GM04504 (cell line): Measurements from ENCODE around the gene SLC22A7.

Source experiments
- DNase-seq: peaks from one replicate; pipeline ENCODE4 v3.0.0-alpha.2; 2012; ENCODE audit warnings: low read depth

SLC22A7 gene

GRCh38 chr6:43265564-43265963, 32.5 kb upstream of the SLC22A7 start:
- DNase-seq: no peak

DNA sequence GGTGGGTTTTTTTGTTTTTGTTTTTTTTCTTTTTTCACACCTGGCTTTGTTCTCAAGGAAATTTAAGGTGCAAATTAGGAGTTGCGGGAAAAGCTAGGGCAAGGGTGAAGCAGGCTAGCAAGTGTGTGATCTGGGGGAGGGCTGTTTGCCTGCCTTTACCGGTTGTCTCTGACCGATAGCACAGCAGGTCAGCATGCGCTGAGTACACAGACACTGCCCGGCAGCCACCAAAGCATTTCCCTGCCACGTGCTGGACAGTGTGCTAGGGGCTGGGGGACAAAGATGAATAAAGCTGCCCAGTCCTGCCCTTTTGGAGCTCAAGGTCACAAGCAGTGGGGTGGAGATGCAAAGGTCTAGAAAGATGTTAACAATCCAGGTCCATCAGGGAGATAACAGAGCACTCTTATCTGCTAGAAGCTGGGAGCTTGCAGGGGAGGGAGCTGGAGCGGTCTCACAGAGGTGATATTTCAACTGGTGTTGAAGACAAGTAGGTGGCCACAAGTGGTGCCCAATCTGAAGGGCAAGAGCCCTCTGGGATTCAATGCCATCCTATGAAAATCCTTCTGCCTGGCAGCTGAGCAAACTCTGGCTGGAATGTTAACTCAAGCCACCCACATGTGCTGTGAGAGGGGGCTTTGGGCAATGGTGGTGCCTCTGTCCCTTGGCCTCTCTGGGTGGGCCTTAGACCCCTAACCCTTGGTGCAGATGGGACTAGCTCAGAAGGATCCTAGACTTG, 30.3 kb upstream of the SLC22A7 start:
- DNase-seq: no peak

GRCh38 chr6:43268355-43268700, 29.7 kb upstream of the SLC22A7 start:
- no peak for DNase-seq

GRCh38 chr6:43268782-43269272, 29.2 kb upstream of the SLC22A7 start:
- DNase-seq: no peak

DNA sequence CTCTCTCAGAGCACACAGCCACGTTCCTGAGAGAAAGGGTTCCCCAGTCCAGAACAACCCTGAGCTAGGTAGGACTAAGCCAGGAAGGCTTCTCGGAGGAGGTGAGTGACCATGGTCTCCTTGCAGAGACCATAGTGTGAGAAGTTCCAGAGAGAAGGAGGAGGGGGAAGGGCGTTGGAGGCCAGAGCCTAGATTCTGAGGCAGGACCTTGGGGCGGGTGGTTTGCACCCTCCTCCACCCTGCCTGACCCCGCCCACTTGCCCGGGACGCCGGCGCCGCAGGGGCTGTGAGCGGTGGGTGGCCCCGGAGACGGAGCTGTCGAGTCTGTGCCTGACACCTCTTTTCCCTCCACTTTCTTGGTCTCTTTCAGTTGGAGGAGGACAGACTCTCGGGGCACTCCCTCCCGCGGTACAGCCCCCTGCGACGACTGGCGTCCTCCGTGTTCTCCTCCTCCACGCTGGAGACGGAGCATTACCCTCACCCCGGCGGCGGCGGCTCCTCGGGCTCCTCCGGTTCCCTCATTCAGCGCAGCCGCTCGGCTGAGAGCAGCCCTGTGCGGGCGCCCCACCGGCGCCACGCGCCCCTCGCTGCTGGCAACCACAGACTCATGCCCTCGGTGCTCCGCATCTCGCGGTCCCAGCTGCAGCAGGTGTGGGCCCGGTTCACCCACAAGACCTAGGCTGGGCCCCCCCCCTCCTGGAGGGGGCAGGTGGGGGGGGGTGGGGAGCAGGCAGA, 28.6 kb upstream of the SLC22A7 start:
- no peak for DNase-seq

DNA sequence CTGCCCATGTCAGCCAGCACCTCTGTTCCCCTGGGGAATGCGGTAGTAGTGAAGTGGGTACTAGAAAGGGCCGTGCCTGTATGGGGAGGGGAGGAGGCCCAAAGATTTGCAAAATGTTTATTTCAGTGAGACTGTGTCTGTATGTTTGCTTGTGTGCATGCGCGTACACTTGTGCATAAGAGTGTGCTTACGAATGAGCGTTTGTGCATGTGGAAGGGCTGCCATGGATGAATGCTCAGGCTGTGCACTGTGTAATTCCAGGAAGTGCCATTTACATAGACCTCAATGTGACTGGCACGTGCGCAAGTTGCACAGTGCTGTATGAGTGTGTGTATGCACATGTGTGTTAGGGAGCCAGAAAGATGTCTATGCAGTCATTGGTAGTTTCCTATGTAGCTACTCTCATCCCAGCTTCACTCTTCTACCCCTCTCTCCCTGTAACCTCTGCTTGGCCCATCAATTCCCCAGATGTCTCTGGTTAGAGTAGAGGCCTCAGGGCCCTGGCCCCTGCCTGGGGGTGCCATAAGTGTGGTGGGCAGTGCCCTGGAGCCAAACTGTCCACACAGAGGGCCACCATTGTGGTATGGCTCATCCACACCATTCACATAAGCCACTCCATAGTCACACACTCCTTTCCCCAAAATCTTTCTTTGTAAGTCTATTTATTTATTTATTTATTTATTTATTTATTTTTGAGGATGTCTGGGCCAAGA, 26.8 kb upstream of the SLC22A7 start:
- no peak for DNase-seq

DNA sequence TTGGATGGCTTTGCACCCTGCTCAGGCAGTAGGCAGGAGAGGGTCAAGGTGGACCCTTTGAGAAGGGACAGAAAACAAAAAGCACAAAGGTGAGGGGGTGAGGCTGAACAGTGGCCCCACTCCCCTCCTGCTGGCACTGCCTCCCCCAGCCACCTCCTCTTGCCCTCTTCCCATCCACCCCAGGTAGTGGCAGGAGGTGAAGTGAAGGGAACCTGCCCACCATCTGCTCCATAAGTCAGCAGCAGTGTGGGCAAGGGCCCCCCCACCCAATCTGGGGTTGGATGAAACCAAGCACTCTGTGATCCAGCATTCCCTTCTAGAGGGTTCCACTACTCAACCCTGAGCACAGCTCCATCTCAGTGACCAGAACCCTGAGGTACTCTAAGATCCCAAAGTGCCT, 26.1 kb upstream of the SLC22A7 start:
- DNase-seq: no peak

- no peak for DNase-seq
Observed at GRCh38 chr6:43273707-43274106, 24.4 kb upstream of the SLC22A7 start.

DNA sequence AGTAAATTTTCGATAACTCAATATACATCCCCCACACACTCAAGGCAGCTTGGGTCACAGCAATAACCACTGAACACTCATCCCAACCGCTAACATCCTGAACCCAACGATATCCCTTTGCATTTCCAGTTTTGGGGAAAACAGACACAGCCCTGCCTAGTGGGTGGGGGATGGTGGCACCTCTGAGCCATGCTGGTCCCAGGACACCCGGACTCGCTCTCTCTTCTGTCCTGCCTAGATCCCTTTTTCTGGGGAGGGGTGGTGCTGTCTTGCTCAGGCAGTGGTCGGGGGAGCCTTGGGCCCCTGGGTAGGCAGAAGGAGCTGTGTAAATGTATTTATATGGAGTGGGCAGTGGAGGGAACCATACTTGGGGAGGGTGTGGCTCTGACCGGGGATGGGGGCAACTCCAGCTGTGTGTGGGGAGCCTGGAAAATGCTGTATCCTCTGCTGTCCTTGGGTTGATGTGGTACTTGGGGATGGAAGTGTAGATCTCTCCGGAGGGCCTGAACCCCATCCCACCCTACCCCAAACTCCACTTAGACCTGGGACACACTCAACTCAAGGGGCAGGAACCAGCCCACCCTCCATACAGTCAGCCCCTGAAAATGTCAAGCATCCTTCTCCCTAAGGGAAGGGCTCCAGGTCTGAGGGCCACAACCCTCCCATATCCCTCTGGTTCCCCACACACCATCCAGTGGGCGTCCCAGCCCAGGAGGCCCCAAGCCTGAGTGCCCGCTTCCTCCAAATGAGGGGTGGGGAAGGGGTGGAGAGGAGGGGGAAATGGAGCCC, 23.7 kb upstream of the SLC22A7 start:
- no peak for DNase-seq

DNA sequence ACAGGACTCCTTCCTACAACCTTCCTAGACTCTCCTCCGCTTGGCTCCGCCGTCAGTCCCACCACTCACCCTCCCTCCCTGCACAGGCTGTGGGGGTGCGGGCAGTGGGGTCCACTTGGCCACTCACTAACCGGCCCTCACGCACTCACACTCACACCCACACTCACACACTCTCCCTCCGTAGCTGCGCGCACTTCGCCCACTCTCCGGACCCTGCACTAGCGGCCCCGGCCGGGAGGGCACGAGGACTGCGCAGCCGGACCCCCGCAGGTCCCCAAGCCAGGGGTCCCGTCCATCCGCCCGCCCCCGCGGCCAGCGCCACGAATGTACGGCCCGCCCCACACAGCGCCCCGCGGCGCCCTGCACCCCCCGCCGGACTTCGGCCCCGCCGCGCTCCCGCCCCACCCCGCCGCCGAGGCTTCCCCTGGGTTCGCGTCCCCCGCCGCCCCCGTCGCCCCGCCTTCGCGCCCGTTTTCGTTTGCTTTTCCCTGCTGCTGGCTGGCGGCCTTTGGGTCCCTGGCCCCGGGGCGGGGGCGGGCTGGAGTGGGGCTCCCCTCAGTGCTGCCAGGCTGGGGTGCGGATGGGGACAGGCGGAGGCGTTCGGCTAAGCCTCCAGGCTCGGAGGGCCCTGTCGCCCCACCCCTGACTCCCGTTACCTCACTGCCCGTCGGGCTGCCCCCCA, 23.0 kb upstream of the SLC22A7 start:
- DNase-seq: no peak

DNA sequence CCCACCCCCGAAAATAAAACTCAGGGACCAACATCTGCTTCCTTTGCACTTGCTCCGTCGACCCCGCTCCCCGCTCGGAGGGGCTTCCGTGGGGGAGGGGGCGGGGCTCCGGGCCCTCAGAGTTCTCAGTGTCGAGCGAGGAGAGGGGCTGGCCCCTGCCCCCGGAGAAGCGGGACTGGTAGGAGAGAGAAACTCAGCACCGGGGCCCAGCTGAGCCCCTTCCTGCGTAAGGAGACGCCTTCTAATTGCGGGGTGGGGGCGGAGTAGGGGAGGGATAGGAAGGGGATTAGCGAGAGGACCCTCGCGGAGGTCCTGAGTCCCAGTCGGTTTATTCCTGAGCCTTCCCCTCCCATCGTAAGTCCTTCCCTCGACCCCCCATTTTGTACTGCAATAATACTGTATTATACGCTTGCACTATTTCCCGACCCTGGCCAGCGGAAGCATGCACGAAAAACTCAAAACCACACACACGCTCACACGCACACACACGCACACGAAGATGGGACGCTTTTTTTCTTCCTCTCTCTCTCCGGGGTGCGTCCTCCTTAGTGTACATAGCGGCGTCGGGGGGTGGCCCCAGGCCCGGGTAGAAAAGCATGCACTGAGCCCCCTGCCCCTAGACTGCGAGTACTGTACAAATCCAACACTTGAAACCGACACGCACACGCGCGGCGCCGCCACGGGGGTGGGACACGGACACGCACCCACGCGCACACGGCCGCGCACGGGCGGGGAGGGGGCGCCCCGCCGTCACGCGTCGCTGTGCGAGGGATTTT, 22.1 kb upstream of the SLC22A7 start:
- DNase-seq: no peak

DNA sequence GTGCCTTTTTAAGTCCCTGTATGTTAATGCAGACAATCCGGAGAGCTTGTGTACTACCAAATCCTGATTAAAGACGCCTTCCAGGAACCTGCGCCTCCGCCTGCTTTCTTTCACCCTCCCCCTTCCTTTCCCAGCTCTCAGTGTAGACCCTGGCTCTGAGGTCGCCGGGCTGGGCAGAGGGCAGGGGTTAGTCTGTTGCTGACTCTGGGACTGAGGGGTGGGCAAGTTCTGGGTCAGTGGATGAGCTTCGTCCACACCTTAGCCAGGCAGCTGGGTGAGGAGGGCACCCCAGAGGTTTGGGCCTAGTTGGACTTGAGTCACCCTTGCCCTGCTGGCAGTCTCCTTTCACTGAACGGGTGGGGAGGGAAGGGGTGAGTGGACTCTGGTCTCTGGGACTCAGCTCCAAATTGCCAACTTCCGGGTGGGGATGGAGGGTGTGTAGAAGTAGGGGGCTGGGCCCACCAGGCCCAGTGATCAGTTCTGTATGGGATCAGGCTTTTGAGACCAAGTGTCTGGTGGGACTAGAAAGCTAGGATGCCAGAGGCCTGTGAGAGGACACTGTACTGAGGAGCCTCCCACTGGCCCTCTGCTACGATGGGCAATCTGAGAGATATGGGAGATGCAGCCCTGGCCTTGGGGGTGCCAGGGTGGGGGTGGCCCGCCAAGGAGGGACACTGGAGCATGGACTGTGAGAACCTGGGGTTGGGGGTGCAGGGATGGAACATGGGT, 21.3 kb upstream of the SLC22A7 start:
- no peak for DNase-seq

DNA sequence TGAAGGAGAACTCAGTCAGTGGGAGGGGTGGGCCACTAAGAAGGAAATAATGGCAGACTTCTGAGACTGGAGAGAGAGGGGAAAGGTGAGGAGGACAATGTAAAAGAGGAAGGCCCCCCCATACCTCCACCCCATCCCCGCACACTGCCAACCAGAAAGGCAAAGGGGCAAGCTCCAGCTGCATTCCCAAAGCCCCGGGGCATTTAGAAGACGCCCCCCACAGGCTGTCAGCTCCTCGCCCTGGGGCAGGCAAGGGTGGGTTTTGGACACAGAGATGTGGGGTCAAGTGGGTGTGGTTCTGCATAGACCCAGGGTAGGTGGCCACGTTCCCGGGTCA, 20.8 kb upstream of the SLC22A7 start:
- DNase-seq: no peak

- DNase-seq: no peak
Observed at GRCh38 chr6:43277643-43278523, 20.2 kb upstream of the SLC22A7 start.

- DNase-seq: no peak
Observed at GRCh38 chr6:43278524-43279078, 19.5 kb upstream of the SLC22A7 start.

- DNase-seq: no peak
Observed at GRCh38 chr6:43280234-43280633, 17.8 kb upstream of the SLC22A7 start.

DNA sequence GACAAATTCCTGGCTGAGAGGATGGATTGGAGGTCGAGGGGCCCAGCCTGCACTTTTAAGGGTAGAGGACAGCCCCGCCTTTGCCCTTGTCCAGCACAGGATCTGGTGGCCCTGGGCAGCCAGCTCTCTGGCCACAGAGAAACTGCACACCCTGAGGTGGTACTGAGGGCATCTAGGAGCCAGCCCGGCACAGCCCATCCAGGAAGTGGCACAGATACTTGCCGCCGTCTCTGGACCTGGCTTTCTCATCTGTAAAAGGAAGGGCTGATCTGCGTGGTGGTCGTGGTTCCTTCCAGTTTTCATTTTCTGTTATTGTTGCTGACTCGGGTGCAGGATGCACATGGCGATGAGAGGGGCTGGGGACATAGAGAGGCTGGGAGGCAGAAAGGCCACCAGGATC, 16.0 kb upstream of the SLC22A7 start:
- DNase-seq: no peak

GRCh38 chr6:43282636-43283513, 15.2 kb upstream of the SLC22A7 start:
- DNase-seq: no peak
